ENCODE measurements around the gene FAM174B.

FAM174B gene

GRCh38 chr15:92655178-92655995, at the start of gene FAM174B:
Gene FAM174B (minus strand): TSS chr15:92655775.
- no peak within 1 kb of the TSS for H3K4me3 ChIP-seq (ENCODE audit: low read depth, low read length)
- no peak for DNase-seq (ENCODE audit: low read depth)
- TF ChIP-seq MAX (IDR thresholded peaks at IDR 0.05; ENCODE audit: low read depth, low read length), result no peak
- no peak for TF ChIP-seq CTCF (IDR thresholded peaks at IDR 0.05; ENCODE audit: low read depth, low read length)
- TF ChIP-seq MYC (IDR thresholded peaks at IDR 0.05; ENCODE audit: low read depth, low read length), result no peak
- no peak for TF ChIP-seq POLR2A (IDR thresholded peaks at IDR 0.05; ENCODE audit: extremely low read depth, insufficient read length)

- TF ChIP-seq MAX (IDR thresholded peaks at IDR 0.05; ENCODE audit: low read depth, low read length), result no peak
- TF ChIP-seq MYC (IDR thresholded peaks at IDR 0.05; ENCODE audit: low read depth, low read length), result no peak
- no peak for TF ChIP-seq POLR2A (IDR thresholded peaks at IDR 0.05; ENCODE audit: extremely low read depth, insufficient read length)
- TF ChIP-seq CTCF (IDR thresholded peaks at IDR 0.05; ENCODE audit: low read depth, low read length), result no peak
- DNase-seq (ENCODE audit: low read depth), result no peak
- H3K4me3 ChIP-seq (ENCODE audit: low read depth, low read length), result no peak overlapping the region
Observed at GRCh38 chr15:92696096-92696495, 40.5 kb upstream of the FAM174B start.

- no peak overlapping the region for H3K4me3 ChIP-seq (ENCODE audit: low read depth, low read length)
- peak; percentile 62 for TF ChIP-seq CTCF (IDR thresholded peaks at IDR 0.05; ENCODE audit: low read depth, low read length)
- no peak for TF ChIP-seq POLR2A (IDR thresholded peaks at IDR 0.05; ENCODE audit: extremely low read depth, insufficient read length)
- TF ChIP-seq MAX (IDR thresholded peaks at IDR 0.05; ENCODE audit: low read depth, low read length), result peak; percentile 57; the same call in 1 of the 2 replicates
- TF ChIP-seq MYC (IDR thresholded peaks at IDR 0.05; ENCODE audit: low read depth, low read length), result 0 out of 2 replicates have a peak, but pooled peaks have one; percentile 12
- DNase-seq (ENCODE audit: low read depth), result peak; percentile 67
Observed at GRCh38 chr15:92693691-92694331, 38.2 kb upstream of the FAM174B start.

GRCh38 chr15:92690395-92690794, 34.8 kb upstream of the FAM174B start:
- no peak overlapping the region for H3K4me3 ChIP-seq (ENCODE audit: low read depth, low read length)
- TF ChIP-seq CTCF (IDR thresholded peaks at IDR 0.05; ENCODE audit: low read depth, low read length) (no peak), MAX (IDR thresholded peaks at IDR 0.05; ENCODE audit: low read depth, low read length) (no peak), MYC (IDR thresholded peaks at IDR 0.05; ENCODE audit: low read depth, low read length) (no peak), POLR2A (IDR thresholded peaks at IDR 0.05; ENCODE audit: extremely low read depth, insufficient read length) (no peak)
- DNase-seq (ENCODE audit: low read depth), result no peak

- H3K4me3 ChIP-seq (ENCODE audit: low read depth, low read length), result no peak overlapping the region
- TF ChIP-seq POLR2A (IDR thresholded peaks at IDR 0.05; ENCODE audit: extremely low read depth, insufficient read length) (no peak), MAX (IDR thresholded peaks at IDR 0.05; ENCODE audit: low read depth, low read length) (no peak), MYC (IDR thresholded peaks at IDR 0.05; ENCODE audit: low read depth, low read length) (no peak), CTCF (IDR thresholded peaks at IDR 0.05; ENCODE audit: low read depth, low read length) (no peak)
- DNase-seq (ENCODE audit: low read depth), result no peak
Observed at GRCh38 chr15:92687746-92688145, 32.2 kb upstream of the FAM174B start.

Data from NB4 (cell line).